Ishikawa (cell line): Measurements from ENCODE around the gene GNG2.

ENCODE experiments used
- CEBPB ChIP-seq: IDR thresholded peaks from 2 replicates; pipeline ENCODE4 v1.6.1; 2012
- CREB1 ChIP-seq: IDR thresholded peaks from 2 replicates; pipeline ENCODE4 v1.6.1; 2012; ENCODE audit warnings: low read depth
- EGR1 ChIP-seq: IDR thresholded peaks from 2 replicates; pipeline ENCODE4 v1.6.1; 2012
- EP300 ChIP-seq: IDR thresholded peaks from 2 replicates; pipeline ENCODE4 v1.6.1; 2012; ENCODE audit warnings: borderline replicate concordance
- FOXM1 ChIP-seq: IDR thresholded peaks from 2 replicates; pipeline ENCODE4 v1.6.1; 2012; ENCODE audit warnings: low read depth, borderline replicate concordance
- NFIC ChIP-seq: IDR thresholded peaks from 2 replicates; pipeline ENCODE4 v1.6.1; 2012
- RAD21 ChIP-seq: IDR thresholded peaks from 2 replicates; pipeline ENCODE4 v1.6.1; 2012; ENCODE audit warnings: low read depth
- TAF1 ChIP-seq: IDR thresholded peaks from 2 replicates; pipeline ENCODE4 v1.6.1; 2012; ENCODE audit warnings: low read depth, mild to moderate bottlenecking
- TCF12 ChIP-seq: IDR thresholded peaks from 2 replicates; pipeline ENCODE4 v1.6.1; 2012; ENCODE audit warnings: low read depth
- TEAD4 ChIP-seq: IDR thresholded peaks from 2 replicates; pipeline ENCODE4 v1.6.1; 2012
- YY1 ChIP-seq: IDR thresholded peaks from 2 replicates; pipeline ENCODE4 v1.6.1; 2012; ENCODE audit warnings: low read depth
- ZBTB7A ChIP-seq: IDR thresholded peaks from 2 replicates; pipeline ENCODE4 v1.6.1; 2012; ENCODE audit warnings: low read depth
- TF ChIP-seq, protein P1 (sequence below): IDR thresholded peaks from 2 replicates; pipeline ENCODE4 v1.6.1; 2012; ENCODE audit warnings: low read depth, mild to moderate bottlenecking
- TF ChIP-seq, protein P2 (sequence below): IDR thresholded peaks from 2 replicates; pipeline ENCODE4 v1.6.1; 2012
- TF ChIP-seq, protein P3 (sequence below): IDR thresholded peaks from 2 replicates; pipeline ENCODE4 v1.6.1; 2012

The GNG2 gene

DNA sequence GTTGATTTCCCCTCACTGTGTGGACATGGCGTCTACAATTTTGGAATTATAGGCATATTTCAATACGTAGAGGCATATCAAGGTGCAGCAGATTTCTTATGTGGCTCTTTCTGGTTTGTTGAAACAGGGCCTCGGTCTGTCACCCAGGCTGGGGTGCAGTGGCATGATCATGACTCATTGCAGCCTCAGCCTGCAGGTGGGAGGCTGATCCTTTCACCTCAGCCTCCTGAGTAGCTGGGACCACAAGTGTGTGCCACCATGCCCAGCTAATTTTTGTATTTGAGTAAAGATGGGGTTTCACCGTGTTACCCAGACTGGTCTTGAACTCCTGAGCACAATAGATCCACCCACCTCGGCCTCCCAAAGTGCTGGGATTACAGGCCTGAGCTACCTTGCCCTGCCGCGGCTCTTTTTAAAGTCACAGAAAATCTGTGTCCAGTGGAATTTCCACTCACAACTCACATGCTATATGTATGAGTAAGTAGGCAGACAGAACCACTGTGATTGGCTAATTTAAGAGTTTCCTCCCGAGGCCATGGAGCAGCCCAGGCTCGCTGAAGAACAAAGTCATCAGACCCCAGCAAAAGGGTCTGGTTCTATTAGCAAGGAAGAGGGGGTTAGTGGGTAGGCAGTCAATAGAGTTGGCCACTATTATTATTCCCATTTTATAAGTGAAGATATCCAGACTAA lies 9.1 kb downstream of the GNG2 start:
- TF ChIP-seq, protein P1, sequence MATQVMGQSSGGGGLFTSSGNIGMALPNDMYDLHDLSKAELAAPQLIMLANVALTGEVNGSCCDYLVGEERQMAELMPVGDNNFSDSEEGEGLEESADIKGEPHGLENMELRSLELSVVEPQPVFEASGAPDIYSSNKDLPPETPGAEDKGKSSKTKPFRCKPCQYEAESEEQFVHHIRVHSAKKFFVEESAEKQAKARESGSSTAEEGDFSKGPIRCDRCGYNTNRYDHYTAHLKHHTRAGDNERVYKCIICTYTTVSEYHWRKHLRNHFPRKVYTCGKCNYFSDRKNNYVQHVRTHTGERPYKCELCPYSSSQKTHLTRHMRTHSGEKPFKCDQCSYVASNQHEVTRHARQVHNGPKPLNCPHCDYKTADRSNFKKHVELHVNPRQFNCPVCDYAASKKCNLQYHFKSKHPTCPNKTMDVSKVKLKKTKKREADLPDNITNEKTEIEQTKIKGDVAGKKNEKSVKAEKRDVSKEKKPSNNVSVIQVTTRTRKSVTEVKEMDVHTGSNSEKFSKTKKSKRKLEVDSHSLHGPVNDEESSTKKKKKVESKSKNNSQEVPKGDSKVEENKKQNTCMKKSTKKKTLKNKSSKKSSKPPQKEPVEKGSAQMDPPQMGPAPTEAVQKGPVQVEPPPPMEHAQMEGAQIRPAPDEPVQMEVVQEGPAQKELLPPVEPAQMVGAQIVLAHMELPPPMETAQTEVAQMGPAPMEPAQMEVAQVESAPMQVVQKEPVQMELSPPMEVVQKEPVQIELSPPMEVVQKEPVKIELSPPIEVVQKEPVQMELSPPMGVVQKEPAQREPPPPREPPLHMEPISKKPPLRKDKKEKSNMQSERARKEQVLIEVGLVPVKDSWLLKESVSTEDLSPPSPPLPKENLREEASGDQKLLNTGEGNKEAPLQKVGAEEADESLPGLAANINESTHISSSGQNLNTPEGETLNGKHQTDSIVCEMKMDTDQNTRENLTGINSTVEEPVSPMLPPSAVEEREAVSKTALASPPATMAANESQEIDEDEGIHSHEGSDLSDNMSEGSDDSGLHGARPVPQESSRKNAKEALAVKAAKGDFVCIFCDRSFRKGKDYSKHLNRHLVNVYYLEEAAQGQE: no peak
- TF ChIP-seq RAD21 (no peak), EGR1 (no peak), CREB1 (no peak), TEAD4 (no peak), YY1 (no peak), TAF1 (no peak), EP300 (no peak), ZBTB7A (no peak), CEBPB (no peak), TCF12 (no peak)
- TF ChIP-seq, protein P2, sequence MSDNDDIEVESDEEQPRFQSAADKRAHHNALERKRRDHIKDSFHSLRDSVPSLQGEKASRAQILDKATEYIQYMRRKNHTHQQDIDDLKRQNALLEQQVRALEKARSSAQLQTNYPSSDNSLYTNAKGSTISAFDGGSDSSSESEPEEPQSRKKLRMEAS: no peak
- TF ChIP-seq, protein P3, sequence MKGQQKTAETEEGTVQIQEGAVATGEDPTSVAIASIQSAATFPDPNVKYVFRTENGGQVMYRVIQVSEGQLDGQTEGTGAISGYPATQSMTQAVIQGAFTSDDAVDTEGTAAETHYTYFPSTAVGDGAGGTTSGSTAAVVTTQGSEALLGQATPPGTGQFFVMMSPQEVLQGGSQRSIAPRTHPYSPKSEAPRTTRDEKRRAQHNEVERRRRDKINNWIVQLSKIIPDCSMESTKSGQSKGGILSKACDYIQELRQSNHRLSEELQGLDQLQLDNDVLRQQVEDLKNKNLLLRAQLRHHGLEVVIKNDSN: no peak

DNA sequence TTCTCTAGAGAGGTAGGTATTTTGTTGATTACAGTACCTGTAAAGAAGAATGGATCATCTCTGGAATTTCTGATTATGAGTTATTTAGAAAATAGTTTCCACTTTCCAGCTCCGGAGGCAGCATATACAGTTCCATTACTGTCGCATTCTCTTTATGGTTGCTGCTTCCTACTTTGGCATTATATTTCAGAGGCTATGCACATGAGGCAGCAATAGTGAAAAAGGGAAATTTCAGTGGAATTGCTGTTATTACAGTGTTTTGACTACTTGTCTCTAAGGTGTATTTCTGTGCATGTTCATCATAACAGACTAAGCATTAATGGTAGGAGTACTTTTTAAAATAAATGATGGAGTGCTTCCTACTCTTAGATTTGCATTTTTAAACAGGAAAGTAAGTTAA lies 10.2 kb downstream of the GNG2 start:
- TF ChIP-seq ZBTB7A: no peak
- TF ChIP-seq EP300: no peak
- no peak for TF ChIP-seq FOXM1
- no peak for TF ChIP-seq TAF1
- TF ChIP-seq TEAD4: no peak
- no peak for TF ChIP-seq CEBPB
- no peak for TF ChIP-seq CREB1
- no peak for TF ChIP-seq NFIC
- no peak for TF ChIP-seq RAD21
- TF ChIP-seq, protein P1: no peak
- no peak for TF ChIP-seq TCF12
- no peak for TF ChIP-seq YY1
- TF ChIP-seq, protein P2: no peak
- TF ChIP-seq, protein P3: no peak
- no peak for TF ChIP-seq EGR1

DNA sequence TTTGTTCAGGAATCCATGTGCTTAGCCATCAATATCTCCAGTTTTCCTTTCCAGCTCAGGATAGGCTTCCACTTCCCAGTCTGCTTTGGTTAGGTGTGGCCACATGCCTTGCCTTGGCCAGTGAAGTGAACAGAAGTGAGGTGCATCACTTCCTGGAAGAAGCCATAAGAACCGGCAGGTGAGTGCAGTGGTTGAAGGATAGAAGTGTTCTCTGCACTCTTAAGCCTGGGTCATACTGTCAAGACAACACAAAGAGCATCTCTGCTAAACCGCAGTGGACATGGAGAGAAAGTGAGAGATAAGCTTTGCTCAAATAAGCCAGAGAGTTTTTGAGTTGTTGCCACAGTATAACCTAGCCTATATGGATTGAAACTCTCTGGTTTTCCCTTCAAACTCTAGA lies 11.4 kb downstream of the GNG2 start:
- TF ChIP-seq, protein P3: no peak

DNA sequence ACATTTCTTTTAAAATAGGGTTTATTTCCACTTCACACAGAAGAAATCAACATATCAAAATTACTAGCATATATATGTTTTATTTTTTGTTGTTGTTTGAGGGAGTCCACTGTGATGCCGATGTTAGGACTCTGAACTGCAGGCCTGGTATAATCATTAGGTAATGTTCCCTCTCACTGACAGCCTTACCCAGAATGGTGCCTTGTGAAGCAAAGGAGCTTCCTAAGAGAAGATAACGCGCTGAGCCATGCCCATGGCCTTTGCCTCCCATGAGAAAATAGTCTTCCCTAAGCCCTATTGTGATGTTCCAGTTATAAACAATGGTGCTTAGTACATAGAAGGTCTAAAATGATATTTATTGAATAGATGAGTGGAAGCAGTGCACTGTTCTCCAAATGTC lies 12.0 kb downstream of the GNG2 start:
- TF ChIP-seq EP300 (no peak), FOXM1 (no peak), TEAD4 (no peak), CREB1 (no peak), NFIC (no peak), ZBTB7A (no peak), CEBPB (no peak), EGR1 (no peak), RAD21 (no peak), YY1 (no peak), TAF1 (no peak)
- TF ChIP-seq, protein P3: no peak

DNA sequence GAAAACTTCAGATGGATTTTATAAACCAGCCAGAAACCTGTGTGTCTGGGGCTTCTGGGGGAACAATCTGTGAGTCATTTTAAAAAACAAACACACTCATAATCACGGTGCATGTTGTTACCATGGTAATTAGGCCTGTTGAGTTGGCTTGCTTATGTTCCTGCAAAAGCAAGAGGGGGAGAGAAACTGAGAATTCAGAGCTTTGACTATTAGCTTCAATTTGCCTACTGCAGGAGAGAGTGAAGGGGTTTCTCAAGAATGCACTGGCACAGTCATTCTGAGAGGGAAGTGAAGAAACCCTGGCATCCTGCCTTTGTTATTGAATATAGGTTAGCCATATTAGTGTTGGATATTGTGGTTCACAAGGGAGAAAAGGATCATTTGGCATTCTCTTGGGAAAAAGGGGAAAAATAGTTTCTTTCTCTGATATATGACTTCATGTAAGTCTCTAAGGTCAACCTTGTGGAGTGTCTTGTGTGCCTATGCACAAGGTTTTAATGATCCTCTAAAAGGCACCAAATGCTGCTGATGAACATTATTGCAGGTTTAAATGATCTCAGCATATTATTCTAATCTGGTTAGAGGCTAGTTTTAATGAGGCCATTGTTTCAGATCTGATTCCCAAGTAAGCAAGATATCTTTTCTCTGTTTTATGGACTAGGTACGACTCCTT lies 12.9 kb downstream of the GNG2 start:
- no peak for TF ChIP-seq TCF12
- TF ChIP-seq, protein P2: no peak
- TF ChIP-seq, protein P1: no peak
- TF ChIP-seq FOXM1: no peak
